ENCODE measurements around the gene AEBP2.

DNA sequence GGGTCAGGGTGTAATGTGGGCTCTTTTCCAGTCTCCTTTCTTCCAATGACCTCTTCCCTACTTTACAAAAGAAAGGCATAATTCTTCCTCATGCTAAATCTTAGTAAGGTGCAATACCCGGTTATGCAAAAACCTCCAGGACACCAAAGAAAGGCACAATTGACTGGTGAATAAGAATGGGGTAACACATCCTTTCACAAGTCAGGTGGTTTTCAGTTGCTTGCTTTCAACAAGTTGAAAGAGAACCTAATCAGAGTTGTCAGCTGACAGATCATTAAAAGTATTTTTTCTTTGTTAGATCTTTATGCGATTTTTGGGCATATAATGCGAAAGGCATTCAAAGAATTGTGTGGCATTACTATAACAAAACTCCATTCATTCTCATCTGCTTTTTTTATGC lies 1.3 kb upstream of the AEBP2 start:
- TF ChIP-seq TAF1 (IDR thresholded peaks at IDR 0.05; ENCODE audit: low read depth, low read length) (no peak), POLR2AphosphoS5 (IDR thresholded peaks at IDR 0.05; ENCODE audit: low read depth, low read length) (no peak)
